Thyroid gland (tissue), 4 donors: ENCODE results near the gene KRTAP10-10. TPM values are rescaled to one million over a fixed set of nuclear protein-coding genes. Genes with fewer than 3 reads are reported as not detected.
"Not testable (repeated sequence)": the region's sequence is repeated elsewhere in the genome, so short reads cannot be mapped to it uniquely, and the experiment has no call there.

Experiments used
- DNase-seq, 2 donors: peaks; one replicate each; pipeline ENCODE4 v3.0.0-alpha.2; 2019
- H3K27ac ChIP-seq, 3 donors: fragments of 200-600 bp; sonication (generic); 1 replicate in 2 of 3; 2 replicates in 1 of 3; pipeline ENCODE4 v1.5.1; 2016 to 2019; ENCODE audit warnings: mild to moderate bottlenecking in 1 of 3, moderate library complexity in 1 of 3
- H3K27me3 ChIP-seq: fragments of 200-600 bp; sonication (generic); one replicate; pipeline ENCODE4 v1.5.1; 2019
- H3K36me3 ChIP-seq, 2 donors: fragments of 200-600 bp; sonication (generic); one replicate each; pipeline ENCODE4 v1.5.1; 2016 to 2019
- H3K4me1 ChIP-seq, 2 donors: fragments of 200-600 bp; sonication (generic); one replicate each; pipeline ENCODE4 v1.5.1; 2017 to 2019
- H3K4me3 ChIP-seq, 3 donors: fragments of 200-600 bp; sonication (generic); replicated peaks in 1 of 3; 1 replicate in 2 of 3; 2 replicates in 1 of 3; pipeline ENCODE4 v1.5.1; 2016; ENCODE audit warnings: mild to moderate bottlenecking in 1 of 3
- H3K9me3 ChIP-seq: fragments of 200-600 bp; sonication (generic); one replicate; pipeline ENCODE4 v1.5.1; 2017
- POLR2A ChIP-seq, 2 donors: fragments of 450-650 bp; IDR thresholded peaks; one replicate each; pipeline ENCODE4 v1.6.1; 2017; ENCODE audit warnings: antibody characterized with exemption in 2 of 2, mild to moderate bottlenecking in 2 of 2, moderate library complexity in 1 of 2
- WGBS, 2 donors: methylation state at CpG; one replicate each; pipeline ENCODE4 v1.1.5; 2017; 5-methylcytosine and 5-hydroxymethylcytosine counted together
- intact Hi-C: fragments of 100-400 bp; cut with DNase I; formaldehyde crosslinking; loops from one replicate; pipeline ENCODE4 v1.15.1; 2023
- total RNA-seq, 4 donors: library from RNA; depleted of rRNA; stranded (reverse); fragments of >200 nt; gene quantifications; one replicate each; pipeline ENCODE4 v1.2.3, GENCODE V29; 2016
- TF ChIP-seq, protein P1 (sequence below), 6 experiments: fragments of 200-600 bp in 3 of 6; fragments of 450-650 bp in 3 of 6; sonication (generic) in 3 of 6; IDR thresholded peaks; one replicate each; pipeline ENCODE4 v1.5.1; 2016 to 2019; ENCODE audit warnings: antibody characterized with exemption in 6 of 6, mild to moderate bottlenecking in 2 of 6, inconsistent platforms in 1 of 6, moderate library complexity in 1 of 6

The KRTAP10-10 gene
- total RNA-seq, 4 donors from 2014 or later, result not detected

DNA sequence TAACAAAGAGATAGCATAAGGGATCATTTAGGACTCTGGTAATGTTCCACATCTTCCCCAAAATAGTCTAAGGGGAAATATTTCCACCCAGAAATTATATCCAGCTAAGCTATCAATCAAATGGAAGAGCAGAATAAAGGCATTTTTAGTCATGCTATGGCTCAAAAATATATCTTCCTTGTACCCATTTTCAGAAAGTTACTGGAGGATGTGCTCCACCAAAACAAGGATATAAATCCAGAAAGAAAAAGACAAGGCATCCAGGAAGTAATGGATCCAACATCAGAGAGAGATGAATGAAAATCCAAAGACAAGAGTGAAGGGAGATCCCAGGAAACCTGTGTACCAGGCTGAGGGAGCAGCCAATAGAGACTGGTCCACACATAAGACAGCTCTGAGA, 28.0 kb upstream of the KRTAP10-10 start:
- Histone ChIP-seq H3K27ac (no peak overlapping the region), H3K4me1 (no peaks in the 10 kb centered on the region), H3K36me3 (no peaks in the 10 kb centered on the region), H3K9me3 (no peaks in the 10 kb centered on the region), H3K4me3 (no peak overlapping the region), H3K27me3 (no peaks in the 10 kb centered on the region)
- TF ChIP-seq, protein P1, sequence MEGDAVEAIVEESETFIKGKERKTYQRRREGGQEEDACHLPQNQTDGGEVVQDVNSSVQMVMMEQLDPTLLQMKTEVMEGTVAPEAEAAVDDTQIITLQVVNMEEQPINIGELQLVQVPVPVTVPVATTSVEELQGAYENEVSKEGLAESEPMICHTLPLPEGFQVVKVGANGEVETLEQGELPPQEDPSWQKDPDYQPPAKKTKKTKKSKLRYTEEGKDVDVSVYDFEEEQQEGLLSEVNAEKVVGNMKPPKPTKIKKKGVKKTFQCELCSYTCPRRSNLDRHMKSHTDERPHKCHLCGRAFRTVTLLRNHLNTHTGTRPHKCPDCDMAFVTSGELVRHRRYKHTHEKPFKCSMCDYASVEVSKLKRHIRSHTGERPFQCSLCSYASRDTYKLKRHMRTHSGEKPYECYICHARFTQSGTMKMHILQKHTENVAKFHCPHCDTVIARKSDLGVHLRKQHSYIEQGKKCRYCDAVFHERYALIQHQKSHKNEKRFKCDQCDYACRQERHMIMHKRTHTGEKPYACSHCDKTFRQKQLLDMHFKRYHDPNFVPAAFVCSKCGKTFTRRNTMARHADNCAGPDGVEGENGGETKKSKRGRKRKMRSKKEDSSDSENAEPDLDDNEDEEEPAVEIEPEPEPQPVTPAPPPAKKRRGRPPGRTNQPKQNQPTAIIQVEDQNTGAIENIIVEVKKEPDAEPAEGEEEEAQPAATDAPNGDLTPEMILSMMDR (IDR thresholded peaks at IDR 0.05), result no peak
- TF ChIP-seq POLR2A (IDR thresholded peaks at IDR 0.05), result no peak
- intact Hi-C loops, result no loop called here
- no peak for DNase-seq

DNA sequence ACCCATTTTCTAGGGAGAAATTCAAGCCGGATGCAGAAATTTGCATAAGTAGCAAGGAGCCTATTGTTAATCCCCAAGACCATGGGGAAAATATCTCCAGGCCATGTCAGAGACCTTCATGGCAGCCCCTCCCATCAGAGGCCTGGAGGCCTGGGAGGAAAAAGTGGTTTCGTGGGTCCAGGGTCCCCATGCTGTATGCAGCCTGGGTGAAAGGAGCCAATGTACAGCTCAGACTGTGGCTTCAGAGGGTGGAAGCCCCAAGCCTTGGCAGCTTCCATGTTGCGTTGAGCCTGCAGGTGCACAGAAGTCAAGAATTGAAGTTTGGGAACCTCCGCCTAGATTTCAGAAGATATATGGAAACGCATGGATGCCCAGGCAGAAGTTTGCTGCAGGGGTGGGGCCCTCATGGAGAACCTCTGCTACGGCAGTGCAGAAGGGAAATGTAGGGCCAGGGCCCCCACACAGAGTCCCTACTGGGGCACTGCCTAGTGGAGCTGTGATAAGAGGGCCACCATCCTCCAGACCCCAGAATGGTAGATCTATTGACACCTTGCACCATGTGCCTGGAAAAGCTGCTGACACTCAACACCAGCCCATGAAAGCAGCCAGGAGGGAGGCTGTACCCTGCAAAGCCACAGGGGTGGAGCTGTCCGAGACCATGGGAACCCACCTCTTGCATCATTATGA, 26.9 kb upstream of the KRTAP10-10 start:
- WGBS, 2 donors, result 99% methylated on average over 5 to 7 of the region's 7 CpGs
- H3K27me3 ChIP-seq, H3K9me3 ChIP-seq, H3K4me3 ChIP-seq, H3K4me1 ChIP-seq, DNase-seq, intact Hi-C loops, H3K27ac ChIP-seq, H3K36me3 ChIP-seq: not testable (repeated sequence)

DNA sequence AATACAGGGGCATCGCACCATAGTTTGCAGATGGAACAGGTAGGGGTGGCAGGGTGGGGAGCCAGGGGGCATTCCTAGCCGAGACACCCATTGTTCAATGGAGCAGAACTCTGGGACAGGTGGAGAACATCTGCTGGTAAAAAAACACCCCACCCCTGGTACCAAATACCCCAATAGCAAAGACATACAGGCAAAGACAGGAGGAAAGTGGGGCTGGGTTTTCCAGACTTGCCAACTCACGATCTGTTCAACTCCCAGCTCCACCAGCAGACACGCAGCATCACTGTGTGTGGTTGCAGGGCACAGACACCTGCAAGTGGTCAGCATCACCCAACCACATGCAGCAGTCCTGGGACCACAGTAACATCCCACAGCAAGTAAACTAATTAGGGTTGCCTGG, 25.6 kb upstream of the KRTAP10-10 start:
- 92 to 96% methylated on average over 4 of the region's 4 CpGs for WGBS, 2 donors
- intact Hi-C loops, result no loop called here
- no peaks in the 10 kb centered on the region for H3K4me1 ChIP-seq
- H3K27me3 ChIP-seq, result no peaks in the 10 kb centered on the region
- H3K4me3 ChIP-seq, result no peak overlapping the region
- no peak for DNase-seq
- no peak overlapping the region for H3K27ac ChIP-seq
- TF ChIP-seq POLR2A (IDR thresholded peaks at IDR 0.05), result no peak
- TF ChIP-seq, protein P1 (IDR thresholded peaks at IDR 0.05), result no peak
- H3K9me3 ChIP-seq, result no peaks in the 10 kb centered on the region
- H3K36me3 ChIP-seq, result no peaks in the 10 kb centered on the region

DNA sequence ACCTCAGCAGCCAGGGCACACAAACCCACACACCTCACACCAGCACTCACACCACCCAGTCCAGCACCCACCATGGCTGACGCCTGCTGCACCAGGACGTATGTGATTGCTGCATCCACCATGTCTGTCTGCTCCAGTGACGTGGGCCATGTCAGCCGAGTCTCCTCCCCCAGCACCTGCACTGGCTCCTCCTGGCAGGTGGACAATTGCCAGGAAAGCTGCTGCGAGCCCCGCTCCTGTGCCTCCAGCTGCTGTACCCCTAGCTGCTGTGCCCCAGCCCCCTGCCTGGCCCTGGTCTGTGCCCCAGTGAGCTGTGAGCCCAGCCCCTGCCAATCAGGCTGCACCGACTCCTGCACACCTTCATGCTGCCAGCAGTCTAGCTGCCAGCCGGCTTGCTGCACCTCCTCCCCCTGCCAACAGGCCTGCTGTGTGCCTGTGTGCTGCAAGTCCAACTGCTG, 25.1 kb upstream of the KRTAP10-10 start, which contains the start of gene KRTAP10-8:
TSS of gene KRTAP10-8 (plus strand) at position 51 of the 458 bp plus-strand sequence. CDS start at position 73, 22 bp downstream.
- 82 to 92% methylated on average over 5 to 6 of the region's 8 CpGs for WGBS, 2 donors
- Histone ChIP-seq H3K9me3 (no peaks in the 10 kb centered on the region), H3K27ac (no peak within 1 kb of the TSS), H3K27me3 (no peaks in the 10 kb centered on the region), H3K4me1 (no peaks in the 10 kb centered on the region), H3K4me3 (no peak within 1 kb of the TSS), H3K36me3 (no peaks in the 10 kb centered on the region)
- TF ChIP-seq POLR2A (IDR thresholded peaks at IDR 0.05), result no peak
- TF ChIP-seq, protein P1 (IDR thresholded peaks at IDR 0.05), result no peak
- intact Hi-C loops, result no loop called here
- no peak for DNase-seq

DNA sequence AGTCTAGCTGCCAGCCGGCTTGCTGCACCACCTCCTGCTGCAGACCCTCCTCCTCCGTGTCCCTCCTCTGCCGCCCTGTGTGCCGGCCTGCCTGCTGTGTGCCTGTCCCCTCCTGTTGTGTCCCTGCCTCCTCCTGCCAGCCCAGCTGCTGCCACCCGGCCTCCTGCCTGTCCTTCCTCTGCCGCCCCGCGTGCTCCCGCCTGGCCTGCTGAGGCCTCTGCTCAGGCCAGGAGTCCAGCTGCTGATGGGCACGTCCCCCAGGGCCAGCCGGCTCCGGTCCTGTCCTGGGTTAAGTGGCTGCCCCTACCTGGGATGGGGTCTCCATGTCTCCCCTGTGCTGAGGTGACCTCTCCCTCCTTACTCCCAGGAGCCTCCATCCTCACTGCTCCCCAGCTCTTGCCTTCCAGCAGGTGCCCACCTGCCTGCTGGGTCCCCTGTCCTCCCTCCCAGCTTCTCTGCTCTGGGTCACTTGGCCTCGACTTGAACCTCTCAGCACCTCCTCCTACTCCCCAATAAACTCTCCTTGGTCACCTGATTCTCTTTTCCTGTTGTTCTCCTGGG, 24.4 kb upstream of the KRTAP10-10 start:
- no peaks in the 10 kb centered on the region for H3K36me3 ChIP-seq
- WGBS, 2 donors, result 86 to 89% methylated on average over 13 of the region's 13 CpGs
- no peak overlapping the region for H3K4me3 ChIP-seq
- intact Hi-C loops, result no loop called here
- no peaks in the 10 kb centered on the region for H3K27me3 ChIP-seq
- no peaks in the 10 kb centered on the region for H3K4me1 ChIP-seq
- TF ChIP-seq POLR2A (IDR thresholded peaks at IDR 0.05), result no peak
- TF ChIP-seq, protein P1 (IDR thresholded peaks at IDR 0.05), result no peak
- no peaks in the 10 kb centered on the region for H3K9me3 ChIP-seq
- H3K27ac ChIP-seq, result no peak overlapping the region
- no peak for DNase-seq
